Stimulated activated naive B cell treated with anti-CD40 and anti-IgM and Interleukin-4, amounts not matched to agents 10 μg/mL and 1 μg/mL and 100 μg/mL, for 72 hours (primary cell): ENCODE data around the gene DNAJC8.

ENCODE experiments used
- ATAC-seq, 2 donors: fragments of 150-1000 bp; cut with Tn5 transposase; replicated peaks; 2 replicates each; pipeline ENCODE4 v1.10.0; 2021; ENCODE audit warnings: moderate library complexity in 1 of 2
- DNase-seq: peaks from one replicate; pipeline ENCODE4 v3.0.0; 2021
- H3K27ac Mint-ChIP-seq: one replicate; pipeline ENCODE4 v1.8.0; 2022; ENCODE audit warnings: mild to moderate bottlenecking, mixed read lengths
- H3K27me3 Mint-ChIP-seq, 2 donors: one replicate each; pipeline ENCODE4 v1.8.0; 2022; ENCODE audit warnings: mixed read lengths in 2 of 2
- H3K36me3 Mint-ChIP-seq, 2 donors: one replicate each; pipeline ENCODE4 v1.8.0; 2022; ENCODE audit warnings: mixed read lengths in 2 of 2, mild to moderate bottlenecking in 1 of 2
- H3K4me1 Mint-ChIP-seq, 2 donors: one replicate each; pipeline ENCODE4 v1.8.0; 2022; ENCODE audit warnings: mixed read lengths in 2 of 2, mild to moderate bottlenecking in 1 of 2
- H3K4me3 Mint-ChIP-seq, 2 donors: one replicate each; pipeline ENCODE4 v1.8.0; 2022; ENCODE audit warnings: mild to moderate bottlenecking in 2 of 2, mixed read lengths in 2 of 2, moderate library complexity in 1 of 2
- H3K9me3 Mint-ChIP-seq, 2 donors: one replicate each; pipeline ENCODE4 v1.8.0; 2022; ENCODE audit warnings: mixed read lengths in 2 of 2, mild to moderate bottlenecking in 1 of 2

DNAJC8 gene

GRCh38 chr1:28259934-28260802 lies 27.3 kb upstream of the DNAJC8 start:
- H3K4me1 Mint-ChIP-seq = peaks cover 17 to 22% of the 10 kb centered on the region in 2 donors
- peak overlapping the region; percentile 84 for H3K27ac Mint-ChIP-seq
- H3K9me3 Mint-ChIP-seq = no peaks in the 10 kb centered on the region
- no peak for ATAC-seq
- H3K4me3 Mint-ChIP-seq = peak overlapping the region; percentile 82 to 92
- DNase-seq = no peak
- peaks cover 0 to 5% of the 10 kb centered on the region in 2 donors for H3K27me3 Mint-ChIP-seq
- H3K36me3 Mint-ChIP-seq = no peaks in the 10 kb centered on the region

- Mint-ChIP-seq H3K27ac (peak within 1 kb of the TSS; percentile 84), H3K36me3 (no peaks in the 10 kb centered on the region), H3K4me3 (peak within 1 kb of the TSS; percentile 82 to 92), H3K27me3 (peaks cover 0 to 5% of the 10 kb centered on the region in 2 donors), H3K4me1 (peaks cover 17 to 22% of the 10 kb centered on the region in 2 donors), H3K9me3 (no peaks in the 10 kb centered on the region)
- DNase-seq (peak; percentile 99), ATAC-seq (peak; percentile 94 to 98)
Observed at GRCh38 chr1:28259252-28259933, 26.6 kb upstream of the DNAJC8 start, which contains the start of gene SESN2. Gene SESN2 (plus strand): TSS chr1:28259518. CDS start chr1:28259848, 330 bp downstream.

- ATAC-seq (no peak), DNase-seq (no peak)
- Mint-ChIP-seq H3K27ac (peak overlapping the region; percentile 32), H3K9me3 (no peaks in the 10 kb centered on the region), H3K36me3 (no peaks in the 10 kb centered on the region), H3K27me3 (peaks cover 0 to 5% of the 10 kb centered on the region in 2 donors), H3K4me1 (peaks cover 17 to 22% of the 10 kb centered on the region in 2 donors), H3K4me3 (peak overlapping the region; percentile 82 to 92)
Observed at GRCh38 chr1:28258628-28259251, 25.9 kb upstream of the DNAJC8 start.

DNA sequence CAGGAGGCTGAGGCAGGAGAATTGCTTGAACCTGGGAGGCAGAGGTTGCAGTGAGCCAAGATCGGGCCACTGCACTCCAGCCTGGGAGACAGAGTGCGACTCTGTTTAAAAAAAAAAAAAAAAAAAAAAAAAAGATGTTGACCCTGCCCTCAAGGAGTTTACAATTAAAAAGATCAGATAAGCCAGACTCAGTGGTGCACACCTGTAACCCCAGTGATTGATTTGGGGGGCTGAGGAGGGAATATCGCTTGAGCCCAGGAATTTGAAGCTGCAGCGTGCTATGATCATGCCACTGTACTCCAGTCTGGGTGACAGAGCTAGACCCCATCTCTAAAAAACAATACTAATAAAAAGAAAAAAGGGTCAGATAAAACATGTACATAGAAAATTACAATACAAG lies 24.9 kb upstream of the DNAJC8 start:
- H3K4me3 Mint-ChIP-seq = no peak overlapping the region

DNA sequence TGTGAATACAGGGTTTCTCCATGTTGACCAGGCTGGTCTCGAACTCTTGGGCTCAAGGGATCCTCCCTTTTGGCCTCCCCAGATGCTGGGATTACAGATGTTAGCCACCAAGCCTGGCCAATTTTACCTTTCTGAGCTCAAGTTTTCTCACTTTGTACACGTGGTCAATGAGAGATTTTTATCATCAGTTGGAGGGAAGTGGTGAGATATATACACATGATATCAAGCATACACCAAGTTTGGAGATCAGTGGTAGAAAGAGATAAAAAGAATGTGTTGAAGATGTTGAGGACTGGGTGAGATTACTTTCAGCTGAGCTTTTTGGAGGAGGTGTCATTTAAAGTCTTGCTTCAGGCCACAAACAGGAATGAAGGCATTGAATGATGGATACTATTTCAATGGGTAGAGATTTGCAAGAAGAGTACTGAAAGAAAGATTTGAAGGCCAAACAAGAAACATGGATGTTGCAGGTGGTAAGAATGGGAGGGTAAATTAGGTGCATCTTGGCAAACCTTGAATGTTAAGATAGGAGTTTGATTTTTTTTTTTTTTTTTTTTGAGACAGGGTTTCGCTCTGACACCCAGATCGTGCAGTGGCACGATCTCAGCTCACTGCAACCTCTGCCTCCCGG lies 23.5 kb upstream of the DNAJC8 start:
- H3K4me3 Mint-ChIP-seq = no peak overlapping the region
- no peak for DNase-seq
- no peak overlapping the region for H3K27ac Mint-ChIP-seq

More for the DNA sequence above, 24.9 kb upstream of the DNAJC8 start:
- no peaks in the 10 kb centered on the region for H3K9me3 Mint-ChIP-seq
- no peak for ATAC-seq
- peaks cover 0 to 5% of the 10 kb centered on the region in 2 donors for H3K27me3 Mint-ChIP-seq
- no peaks in the 10 kb centered on the region for H3K36me3 Mint-ChIP-seq
- DNase-seq = no peak
- no peak overlapping the region for H3K27ac Mint-ChIP-seq
- H3K4me1 Mint-ChIP-seq = peaks cover 14 to 22% of the 10 kb centered on the region in 2 donors

GRCh38 chr1:28249866-28250295 lies 17.1 kb upstream of the DNAJC8 start:
- ATAC-seq (no peak), DNase-seq (no peak)
- Mint-ChIP-seq H3K4me3 (no peak overlapping the region), H3K9me3 (no peaks in the 10 kb centered on the region), H3K4me1 (peaks cover 26 to 33% of the 10 kb centered on the region in 2 donors), H3K27ac (no peak overlapping the region), H3K36me3 (no peaks in the 10 kb centered on the region), H3K27me3 (no peaks in the 10 kb centered on the region)

More for the DNA sequence above, 23.5 kb upstream of the DNAJC8 start:
- peaks cover 12 to 20% of the 10 kb centered on the region in 2 donors for H3K4me1 Mint-ChIP-seq
- H3K9me3 Mint-ChIP-seq = no peaks in the 10 kb centered on the region
- H3K27me3 Mint-ChIP-seq = peaks cover 0 to 5% of the 10 kb centered on the region in 2 donors
- H3K36me3 Mint-ChIP-seq = no peaks in the 10 kb centered on the region
- no peak for ATAC-seq

- peaks cover 27 to 39% of the 10 kb centered on the region in 2 donors for H3K4me1 Mint-ChIP-seq
- DNase-seq = no peak
- no peaks in the 10 kb centered on the region for H3K9me3 Mint-ChIP-seq
- H3K36me3 Mint-ChIP-seq = no peaks in the 10 kb centered on the region
- ATAC-seq = no peak
- H3K27ac Mint-ChIP-seq = no peak overlapping the region
- no peaks in the 10 kb centered on the region for H3K27me3 Mint-ChIP-seq
- peak overlapping the region in 1 of 2 donors; percentile 96 for H3K4me3 Mint-ChIP-seq
Observed at GRCh38 chr1:28249013-28249865, 16.4 kb upstream of the DNAJC8 start.

DNA sequence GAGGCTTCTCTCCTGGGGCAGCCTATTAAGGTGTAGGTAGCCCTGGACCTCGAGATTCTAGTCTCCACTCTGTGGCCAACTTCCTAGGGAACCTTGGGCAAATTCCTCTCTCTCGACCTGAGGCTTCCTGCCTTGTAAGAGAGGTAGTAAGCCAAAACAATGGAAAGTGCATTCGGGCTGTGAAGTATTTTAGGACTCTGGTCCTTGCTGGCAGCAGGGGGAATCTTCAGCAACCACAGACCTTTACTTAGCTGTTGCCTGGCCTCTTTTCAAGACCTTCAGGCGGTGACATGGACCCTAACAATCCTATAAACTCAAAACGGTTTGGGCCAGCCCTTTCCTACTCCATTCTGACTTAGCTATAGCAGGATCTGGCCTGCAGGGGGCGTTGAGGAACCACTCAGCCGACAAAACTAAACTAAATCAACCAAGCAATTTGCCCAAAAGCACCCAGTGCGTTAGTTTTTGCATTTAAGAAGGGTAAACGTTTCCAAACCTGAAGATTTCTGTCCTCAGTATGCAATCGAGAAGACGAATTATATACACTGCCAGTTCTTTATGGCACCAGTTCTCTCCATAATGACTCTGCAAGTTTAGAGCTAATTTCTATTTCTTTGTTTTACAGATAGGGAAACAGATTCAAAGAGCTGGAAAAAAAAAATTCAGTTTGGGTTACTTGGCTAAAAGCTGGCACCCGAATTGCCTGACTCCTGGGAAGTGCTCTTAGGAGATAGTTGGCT lies 15.6 kb upstream of the DNAJC8 start:
- H3K36me3 Mint-ChIP-seq = no peaks in the 10 kb centered on the region
- no peaks in the 10 kb centered on the region for H3K9me3 Mint-ChIP-seq
- ATAC-seq (peak; percentile 21 to 27), DNase-seq (peak; percentile 61)
- no peaks in the 10 kb centered on the region for H3K27me3 Mint-ChIP-seq
- H3K4me1 Mint-ChIP-seq = peaks cover 32 to 47% of the 10 kb centered on the region in 2 donors
- peak overlapping the region; percentile 96 to 97 for H3K4me3 Mint-ChIP-seq
- peak overlapping the region; percentile 99 for H3K27ac Mint-ChIP-seq

DNA sequence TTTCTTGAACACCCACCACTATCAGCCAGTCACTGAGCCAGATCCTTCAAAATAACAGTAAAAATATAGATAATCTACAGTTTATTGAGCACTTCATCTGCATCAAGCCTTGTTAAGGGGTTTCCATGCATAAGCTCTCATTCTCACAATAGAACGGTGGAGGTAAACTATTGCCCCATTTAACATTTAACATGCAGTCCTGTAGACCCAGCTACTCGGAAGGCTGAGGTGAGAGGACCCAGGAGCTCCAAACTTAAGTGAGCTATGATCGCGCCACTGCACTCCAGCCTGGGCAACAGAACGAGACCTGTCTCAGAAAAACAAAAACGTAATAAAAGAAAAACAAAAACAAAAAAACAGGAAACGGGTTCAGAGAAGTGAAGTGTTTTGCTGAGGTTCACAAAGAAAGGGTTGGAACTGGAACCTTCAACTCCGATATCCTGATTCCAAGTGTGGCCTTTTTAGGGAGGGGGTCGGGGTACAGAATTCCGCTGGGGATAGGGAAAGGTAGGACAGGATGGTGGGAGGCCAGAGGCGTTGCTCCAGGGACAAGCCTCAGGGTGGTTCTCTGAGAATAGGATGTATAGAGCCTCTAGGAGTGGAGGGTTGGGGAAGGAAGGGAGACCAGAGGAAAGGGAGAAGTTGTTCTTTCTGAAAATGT lies 14.9 kb upstream of the DNAJC8 start:
- H3K4me3 Mint-ChIP-seq = peak overlapping the region; percentile 96 to 97
- H3K27ac Mint-ChIP-seq = peak overlapping the region; percentile 99
- ATAC-seq = no peak
- no peak for DNase-seq
- peaks cover 35 to 48% of the 10 kb centered on the region in 2 donors for H3K4me1 Mint-ChIP-seq
- no peaks in the 10 kb centered on the region for H3K9me3 Mint-ChIP-seq
- H3K27me3 Mint-ChIP-seq = no peaks in the 10 kb centered on the region
- no peaks in the 10 kb centered on the region for H3K36me3 Mint-ChIP-seq

DNA sequence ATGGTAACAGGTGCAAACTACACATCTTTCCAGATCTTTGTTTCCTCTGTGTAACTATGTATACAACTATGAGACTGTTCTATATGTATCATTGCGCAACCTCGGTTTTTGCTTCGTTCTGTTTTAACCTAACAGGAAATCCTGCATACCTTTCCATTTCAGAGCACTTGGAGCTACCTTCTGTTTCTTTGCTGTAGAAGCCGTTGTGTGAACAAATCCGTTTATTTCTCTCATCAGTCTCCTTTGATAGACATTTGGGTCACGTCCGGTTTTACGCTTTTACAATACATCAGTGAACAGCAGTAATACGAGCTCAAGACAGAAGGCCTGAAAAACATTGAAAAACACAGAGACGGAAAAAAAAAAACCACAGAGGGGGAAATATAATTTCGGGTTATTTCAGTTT lies 13.6 kb upstream of the DNAJC8 start:
- H3K36me3 Mint-ChIP-seq = no peaks in the 10 kb centered on the region
- peak overlapping the region; percentile 96 to 97 for H3K4me3 Mint-ChIP-seq
- H3K27ac Mint-ChIP-seq = peak overlapping the region; percentile 99
- no peaks in the 10 kb centered on the region for H3K9me3 Mint-ChIP-seq
- DNase-seq (peak; percentile 8), ATAC-seq (peak in 1 of 2 donors; percentile 7)
- H3K4me1 Mint-ChIP-seq = peaks cover 36 to 48% of the 10 kb centered on the region in 2 donors
- H3K27me3 Mint-ChIP-seq = no peaks in the 10 kb centered on the region

- peaks cover 36 to 48% of the 10 kb centered on the region in 2 donors for H3K4me1 Mint-ChIP-seq
Observed at GRCh38 chr1:28244549-28245251, 11.9 kb upstream of the DNAJC8 start.

More at GRCh38 chr1:28244549-28245251, 11.9 kb upstream of the DNAJC8 start:
- H3K4me3 Mint-ChIP-seq = peak overlapping the region; percentile 44 to 64
- DNase-seq = no peak
- H3K27me3 Mint-ChIP-seq = no peaks in the 10 kb centered on the region
- peak overlapping the region; percentile 80 for H3K27ac Mint-ChIP-seq
- H3K9me3 Mint-ChIP-seq = no peaks in the 10 kb centered on the region
- no peak for ATAC-seq
- no peaks in the 10 kb centered on the region for H3K36me3 Mint-ChIP-seq
